Stimulated activated CD8-positive, alpha-beta memory T cell treated with anti-CD3 and anti-CD28 coated beads, Interleukin-2, amount 100 ng/mL, for 48 hours (primary cell): ENCODE results near the gene DNAJC18.
A peak's percentile ranks its signal among the peaks of the same experiment; 100 is the strongest.

Source experiments
- DNase-seq, 2 donors: peaks; one replicate each; pipeline ENCODE4 v3.0.0-alpha.2; 2020; ENCODE audit warnings: low read depth in 2 of 2

DNAJC18 gene

DNA sequence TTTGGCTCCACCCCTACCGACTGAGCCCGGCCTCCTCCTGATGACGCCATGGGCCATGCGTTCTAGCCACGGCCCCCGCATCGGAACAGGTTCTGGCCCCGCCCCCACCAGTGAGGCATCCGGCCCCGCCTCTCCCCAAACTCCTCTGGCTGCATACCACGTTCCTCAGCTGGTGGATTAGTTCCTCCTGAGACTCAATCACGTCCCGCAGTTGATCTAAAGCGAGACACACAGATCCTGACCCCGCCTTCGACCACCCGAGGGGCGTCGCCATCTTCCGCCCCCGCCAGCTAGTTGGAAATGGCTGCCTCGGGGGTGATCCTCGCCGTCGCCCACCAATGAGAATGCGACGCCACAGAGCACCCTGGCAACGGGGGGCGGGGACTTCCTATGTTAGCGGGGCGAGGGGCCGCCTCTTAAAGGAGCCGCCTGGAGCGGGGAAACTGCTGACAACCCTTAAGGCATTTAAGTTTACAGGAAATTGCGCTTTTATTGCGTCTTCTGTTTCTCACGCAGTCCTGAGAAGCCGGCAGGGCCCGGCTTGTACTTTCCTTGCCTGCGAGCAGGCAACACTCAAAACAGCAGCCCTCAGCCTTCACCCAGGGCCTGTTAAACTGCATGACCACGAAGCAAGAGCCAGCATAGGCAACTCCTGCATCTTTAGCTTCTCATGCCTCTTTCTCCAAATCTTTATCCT lies 35.4 kb downstream of the DNAJC18 start, which contains the start of gene SPATA24:
TSS of gene SPATA24 (minus strand) at position 303 of the 697 bp plus-strand sequence. CDS start at position 274, 29 bp downstream.
- peak; percentile 98 to 99 for DNase-seq

DNA sequence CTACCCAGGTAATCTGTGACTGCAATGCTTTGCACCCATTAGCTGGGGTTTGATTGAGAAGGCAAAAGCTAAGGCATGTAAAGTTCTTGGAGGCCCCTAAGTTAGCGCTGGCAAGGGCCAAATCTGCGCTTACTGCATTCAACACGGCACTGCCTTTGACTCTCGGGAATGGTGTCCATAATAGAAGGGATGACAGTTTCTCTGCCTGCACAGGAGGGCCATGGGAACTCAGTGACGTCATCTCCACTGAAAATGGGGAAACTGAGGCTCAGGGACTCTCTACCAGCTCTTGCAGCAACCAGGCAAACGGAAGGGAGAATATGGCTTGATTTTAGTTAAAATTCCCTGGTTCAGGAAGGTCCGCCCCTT lies 35.9 kb downstream of the DNAJC18 start:
- DNase-seq = no peak

DNA sequence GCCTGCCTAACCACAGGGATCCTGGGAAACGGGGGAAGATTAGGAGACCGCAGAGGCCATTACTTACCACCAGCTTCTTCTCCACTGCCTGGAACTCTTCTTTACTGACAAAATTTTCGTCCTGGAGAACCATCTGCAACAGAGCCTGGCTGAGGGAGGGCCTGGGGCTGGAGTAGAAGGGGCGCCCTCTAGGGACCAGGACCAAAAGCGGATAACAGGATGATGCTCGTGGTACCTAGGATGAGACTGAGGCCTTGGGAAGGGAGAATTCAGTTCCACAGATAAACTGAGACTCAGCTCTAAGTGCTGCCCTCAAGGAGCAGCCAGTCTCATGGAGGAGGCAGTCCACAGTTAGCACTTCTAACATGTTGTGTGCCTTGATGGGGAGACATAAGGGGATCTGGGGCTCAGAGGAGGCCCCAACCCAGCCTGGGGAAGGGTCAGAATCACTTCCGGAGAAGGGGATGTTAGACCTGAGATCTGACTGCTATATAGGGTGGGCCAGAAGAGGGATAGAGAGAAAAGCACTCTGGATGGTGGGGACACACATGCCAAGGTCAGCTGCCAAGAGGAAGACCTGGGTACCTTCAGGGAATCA lies 36.7 kb downstream of the DNAJC18 start:
- no peak for DNase-seq

GRCh38 chr5:139401546-139401945 lies 37.8 kb downstream of the DNAJC18 start:
- no peak for DNase-seq

DNA sequence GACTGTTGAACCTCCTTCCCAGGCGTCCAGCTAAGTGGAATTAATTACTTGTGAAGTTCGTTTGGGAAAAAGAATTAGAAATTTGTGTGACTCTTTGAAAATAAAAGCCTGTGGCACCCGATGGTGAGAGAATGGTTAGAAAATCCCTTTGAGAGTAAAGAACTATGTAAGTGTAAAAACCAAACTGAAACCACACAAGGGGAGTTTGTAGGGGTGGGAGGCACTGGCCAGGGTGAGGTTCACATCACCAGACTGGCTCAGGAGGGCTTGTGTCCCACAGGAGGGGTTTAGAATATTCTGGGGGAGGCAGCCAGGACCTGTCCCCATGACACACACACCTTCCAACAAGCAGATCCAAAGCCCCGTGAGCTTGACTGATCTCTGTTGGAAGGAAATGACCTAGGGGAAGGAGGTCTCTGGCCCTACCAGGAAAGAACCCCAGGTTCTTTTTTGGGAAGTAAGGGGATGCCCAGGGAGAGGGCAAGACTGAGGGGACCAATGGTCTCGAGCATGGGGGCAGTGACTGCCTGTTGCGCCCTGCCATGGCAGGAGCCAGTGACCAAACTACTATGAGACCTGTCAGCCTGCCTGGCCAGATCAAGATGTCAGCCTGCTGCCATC lies 39.7 kb downstream of the DNAJC18 start:
- DNase-seq = no peak

DNA sequence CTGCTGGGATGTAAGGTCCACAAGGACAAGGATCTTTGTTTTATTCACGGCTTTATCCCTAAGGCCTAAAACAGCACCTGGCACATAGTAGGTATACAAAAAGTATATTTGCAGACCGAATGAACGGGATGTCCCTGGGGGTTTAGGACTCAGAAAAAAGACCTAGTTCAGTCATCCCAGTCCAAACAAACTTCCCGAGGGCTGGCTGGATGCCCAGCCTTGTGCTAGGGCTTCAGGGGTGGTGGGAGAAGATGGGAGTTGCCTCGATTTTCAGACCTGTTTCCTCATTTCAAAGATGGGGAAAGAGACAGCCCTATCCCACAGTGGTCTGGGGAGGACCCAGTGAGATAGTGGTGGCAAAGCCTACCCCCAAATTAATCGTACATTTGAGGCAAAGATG lies 41.4 kb downstream of the DNAJC18 start:
- DNase-seq = no peak

- no peak for DNase-seq
Observed at GRCh38 chr5:139396691-139397090, 42.6 kb downstream of the DNAJC18 start.

DNA sequence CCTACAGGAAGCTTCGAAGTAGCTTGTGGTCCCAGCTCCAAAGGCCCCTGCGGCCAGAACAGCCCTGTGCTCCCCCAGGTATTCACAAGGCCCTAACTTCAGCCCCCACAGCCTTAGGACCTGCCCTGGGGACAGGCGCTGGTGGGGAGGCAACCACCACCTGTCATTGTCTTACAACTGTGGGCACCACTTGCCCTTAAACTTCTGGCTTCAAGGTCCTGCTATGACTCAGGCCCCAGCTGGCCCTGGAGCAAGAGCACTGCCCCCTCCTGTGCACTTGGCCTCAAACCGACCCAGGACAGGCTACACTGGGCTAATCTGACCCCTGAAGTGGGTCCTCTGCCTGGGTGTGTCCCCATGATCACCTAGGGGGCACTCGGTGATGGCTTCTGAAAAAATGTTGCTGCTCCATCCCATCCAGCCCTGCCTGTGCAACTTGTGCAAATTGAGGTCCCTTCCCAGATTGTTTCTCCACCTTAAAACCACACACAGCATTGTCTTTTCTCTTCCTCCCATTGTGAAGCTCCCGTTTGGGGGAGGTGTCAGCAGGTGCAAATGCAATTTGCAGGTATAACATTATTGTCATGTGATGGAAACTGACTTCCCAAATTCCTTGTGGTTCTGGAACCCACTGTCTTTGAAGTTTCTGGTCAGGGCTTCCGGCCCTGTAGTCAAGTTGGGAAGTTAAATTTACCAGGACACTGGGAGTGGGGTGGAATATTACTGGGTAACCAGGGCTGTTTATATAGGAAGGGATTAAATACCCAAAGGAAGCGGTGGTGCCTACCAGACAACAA lies 43.3 kb downstream of the DNAJC18 start:
- DNase-seq = no peak

DNA sequence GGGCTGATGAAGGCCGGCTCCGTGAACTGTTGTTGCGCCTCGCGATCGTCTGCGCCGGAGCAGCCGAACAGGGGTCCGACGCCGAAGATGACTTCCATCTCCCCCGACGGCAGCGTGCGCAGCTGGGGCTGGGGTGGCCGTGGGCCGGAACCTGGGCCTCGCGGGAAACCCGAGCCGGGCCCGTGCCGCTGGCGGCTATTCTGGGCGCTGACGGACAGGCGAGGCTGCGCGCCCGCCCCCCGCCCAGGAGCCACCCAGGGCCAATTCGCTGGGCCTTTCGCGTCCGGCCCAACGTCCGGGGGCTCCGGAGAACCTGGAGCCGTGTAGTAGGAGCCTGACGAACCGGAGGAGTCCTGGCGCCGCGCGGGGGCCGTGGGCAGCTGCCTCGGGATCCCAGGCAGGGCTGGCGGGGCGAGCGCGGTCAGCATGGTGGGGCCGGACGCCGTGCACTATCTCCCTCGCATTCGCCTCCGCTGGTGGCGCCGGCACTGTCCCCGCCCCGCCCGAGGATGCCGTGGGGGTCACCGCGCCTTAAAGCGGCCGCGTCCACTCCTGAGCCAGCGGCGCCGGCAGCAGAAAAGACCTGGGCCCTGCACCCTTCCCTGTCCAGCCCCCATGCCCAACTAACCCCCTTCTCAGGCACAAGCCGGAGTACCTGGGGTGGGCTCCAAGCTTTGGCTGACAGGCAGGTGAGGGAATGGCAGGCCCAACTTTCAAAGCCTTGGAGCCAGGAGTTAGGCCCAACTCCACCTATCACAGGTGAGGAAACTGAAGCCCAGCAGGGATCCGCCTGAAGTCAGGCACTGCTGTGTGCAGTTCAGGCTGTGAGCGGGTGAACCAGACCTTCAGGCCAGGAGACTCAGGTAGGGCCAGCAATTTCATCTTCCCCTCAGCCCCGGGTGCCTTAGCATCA lies 44.4 kb downstream of the DNAJC18 start, which contains the start of gene PROB1:
TSS of gene PROB1 (minus strand) at position 451 of the 913 bp plus-strand sequence. CDS start at position 428, 23 bp downstream.
- no peak for DNase-seq

DNA sequence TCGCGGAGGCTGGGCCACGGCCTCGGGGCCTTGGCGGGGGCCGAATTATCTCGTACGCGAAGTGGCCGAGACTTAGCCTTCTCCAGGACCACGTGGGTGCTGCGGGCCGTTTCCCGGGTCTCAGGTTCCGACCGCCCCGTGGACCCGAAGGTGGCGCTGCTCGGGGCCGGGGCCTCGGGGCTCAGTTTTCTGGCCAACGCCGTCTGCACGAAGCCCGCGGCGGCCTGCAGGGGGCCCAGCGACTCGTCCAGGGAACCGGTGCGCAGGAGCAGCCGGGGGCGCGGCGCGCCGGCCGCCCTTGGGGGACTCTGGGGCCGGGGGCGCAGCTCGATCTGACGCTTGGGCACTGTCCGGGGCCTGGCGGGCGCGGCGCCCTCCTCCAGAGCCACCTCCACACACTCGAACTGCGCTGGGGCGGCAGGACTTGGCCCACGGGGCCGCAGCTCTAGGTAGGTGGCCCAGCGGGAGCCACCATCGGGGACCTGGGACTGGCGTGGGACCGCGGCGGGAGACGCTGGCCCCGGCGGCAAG lies 45.1 kb downstream of the DNAJC18 start:
- DNase-seq = peak in 1 of 2 donors; percentile 62

DNA sequence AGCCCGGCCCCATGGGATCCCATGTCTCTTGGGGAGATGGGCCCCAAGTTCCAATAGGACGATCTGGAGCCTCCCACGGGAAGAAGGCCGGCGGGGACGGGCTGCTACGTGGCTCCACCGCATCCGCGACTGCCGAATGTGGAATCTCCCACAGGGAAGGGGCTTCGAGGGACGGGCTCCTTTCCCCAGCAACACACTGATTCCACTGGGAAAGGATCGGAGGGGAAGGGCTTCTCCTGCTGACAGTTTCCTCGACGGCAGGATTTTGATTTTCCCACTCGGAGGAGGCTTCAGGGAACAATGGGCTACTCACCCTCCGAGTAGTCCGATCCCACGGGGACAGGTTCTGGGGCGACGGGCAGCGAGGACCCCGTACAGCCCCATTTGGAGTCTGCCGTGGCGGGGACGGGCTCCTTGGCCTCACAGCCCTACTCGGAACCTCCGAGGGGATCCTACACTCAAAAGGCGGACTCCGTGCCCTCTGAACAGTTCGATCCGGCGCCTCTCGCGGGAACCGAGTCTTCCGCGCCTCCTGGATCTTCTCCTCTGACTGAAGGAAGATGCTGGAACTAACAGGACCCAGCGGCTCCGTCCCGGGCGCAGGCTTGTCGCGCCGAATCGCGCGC lies 45.7 kb downstream of the DNAJC18 start:
- DNase-seq = no peak

DNA sequence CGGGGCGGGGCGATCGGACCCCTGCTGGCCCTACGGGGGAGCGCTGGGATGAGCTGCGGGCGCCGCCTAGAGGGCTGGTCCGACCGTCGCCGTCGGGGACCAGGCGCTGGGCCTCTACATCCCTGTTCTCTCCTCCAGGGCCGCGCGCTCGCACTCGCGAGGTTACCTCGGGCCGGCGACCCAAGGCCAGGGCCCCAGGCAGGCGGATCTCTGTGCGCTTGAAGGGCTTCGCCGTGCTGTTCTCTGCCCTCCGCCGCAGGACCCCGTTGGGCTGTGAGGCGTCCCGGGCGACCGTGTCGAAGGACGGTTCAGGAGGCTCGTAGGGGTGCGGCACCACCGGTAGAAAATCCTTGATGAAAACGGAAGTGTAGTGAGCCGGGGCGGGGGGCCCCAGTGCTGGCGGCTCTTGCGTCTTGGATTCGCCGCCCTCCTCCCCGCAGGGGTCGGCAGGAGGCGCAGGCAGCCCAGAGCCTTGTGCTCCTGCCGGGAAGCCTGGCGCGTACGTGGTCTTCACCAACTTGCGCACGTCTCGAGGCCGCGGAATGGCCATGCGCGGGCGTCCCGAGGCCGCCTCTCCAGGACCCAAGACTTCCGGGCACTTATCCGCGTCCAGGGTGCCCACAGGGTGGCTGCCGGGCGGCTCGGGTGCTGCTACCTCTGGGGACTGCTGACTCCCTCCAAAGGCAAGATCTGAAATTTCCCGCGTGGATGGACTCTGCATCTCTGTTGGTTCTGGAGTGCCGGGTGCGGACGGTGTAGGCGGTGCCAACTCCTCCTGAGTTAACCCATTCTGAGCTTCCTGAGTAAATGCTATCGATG lies 46.4 kb downstream of the DNAJC18 start:
- DNase-seq = peak; percentile 85 to 86

GRCh38 chr5:139392324-139392677 lies 47.0 kb downstream of the DNAJC18 start:
- no peak for DNase-seq

DNA sequence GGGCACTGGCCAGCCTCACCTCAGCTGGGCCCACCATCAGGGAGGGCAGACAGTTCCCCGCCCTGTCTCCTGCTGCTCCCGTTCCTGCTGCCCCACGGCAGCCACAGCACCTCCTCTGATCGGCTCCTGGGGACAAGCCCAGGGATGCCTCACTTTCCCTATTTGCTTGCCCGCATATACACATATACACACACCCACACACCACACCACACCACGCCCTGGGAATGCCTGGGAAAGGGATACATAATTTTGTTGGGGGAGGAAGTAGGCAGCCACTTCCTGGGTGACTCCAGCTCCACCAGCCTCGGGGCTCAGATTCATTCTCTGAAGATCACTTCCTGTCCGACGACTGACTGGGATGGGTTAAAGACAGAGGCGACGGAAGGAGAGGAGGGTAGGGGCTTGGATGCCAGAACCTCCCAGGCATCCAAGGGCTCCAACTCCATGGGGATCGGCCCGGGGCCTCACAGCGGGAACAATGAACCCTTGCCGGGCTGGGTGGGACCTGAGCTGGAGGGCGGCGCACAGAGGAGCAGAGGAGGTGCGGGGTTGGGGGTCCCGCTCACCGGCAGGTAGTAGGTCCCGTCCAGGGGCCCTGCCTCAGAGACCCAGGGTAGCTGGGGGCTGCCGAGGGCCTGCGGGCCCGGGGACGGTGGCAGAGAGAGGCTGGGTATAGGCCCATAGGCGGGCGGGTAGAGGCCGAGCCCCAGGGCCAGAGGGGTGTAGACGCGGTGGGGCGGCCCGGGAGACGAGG lies 47.6 kb downstream of the DNAJC18 start:
- DNase-seq = no peak

DNA sequence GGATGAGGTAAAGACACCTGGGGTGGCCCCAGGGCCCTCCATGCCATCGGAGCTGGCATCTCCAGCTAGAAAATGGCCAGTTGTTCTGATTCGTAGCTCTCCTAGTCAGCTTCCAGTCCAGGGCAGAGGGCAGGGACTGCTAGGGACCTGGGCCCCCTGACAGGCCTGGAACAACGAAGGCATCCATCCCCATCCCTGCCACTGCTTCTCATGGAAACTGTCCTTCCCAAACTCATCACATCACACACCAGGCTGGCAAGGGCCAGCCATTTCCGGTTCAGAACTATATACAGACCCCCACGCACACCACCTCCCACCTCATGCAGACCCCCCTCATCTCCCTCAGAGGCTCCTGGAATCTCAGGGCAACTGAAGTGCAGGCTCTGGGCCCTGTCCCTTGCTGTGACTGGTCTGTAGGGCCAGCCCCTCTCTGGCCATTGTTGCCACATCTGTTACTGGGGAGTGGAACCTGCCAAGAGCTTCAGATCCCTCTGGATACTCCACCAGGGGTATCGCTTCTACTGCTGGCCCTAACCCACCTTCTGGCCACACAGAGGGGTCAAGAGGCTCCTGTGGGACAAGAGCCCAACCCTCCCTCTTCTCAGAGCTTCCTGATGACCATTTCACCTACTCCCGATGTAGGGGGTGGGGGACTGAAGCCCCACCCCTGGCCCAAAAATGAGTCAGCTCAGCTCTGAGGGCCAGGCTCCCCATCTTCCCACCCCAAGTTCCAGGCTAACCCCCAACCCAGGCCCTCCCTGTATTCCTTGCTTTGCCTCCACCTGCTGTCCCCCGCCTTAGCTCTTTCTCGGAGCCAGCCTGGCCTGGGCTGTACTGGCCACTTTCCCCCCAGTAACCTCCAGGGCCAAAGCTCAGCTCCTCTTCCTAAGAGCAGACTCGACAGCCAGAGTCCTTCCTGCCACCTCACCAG lies 48.4 kb downstream of the DNAJC18 start:
- DNase-seq = no peak

- peak; percentile 60 to 63 for DNase-seq
Observed at GRCh38 chr5:139389701-139390638, 49.4 kb downstream of the DNAJC18 start, which contains the start of gene MZB1. Gene MZB1 (minus strand): TSS chr5:139389913. CDS start chr5:139389856, 57 bp downstream.
